GM18868 (cell line): ENCODE measurements around the gene MYCBP2.
"Not testable (repeated sequence)": the region's sequence is repeated elsewhere in the genome, so short reads cannot be mapped to it uniquely, and the experiment has no call there.

Source experiments
- ATAC-seq: cut with Tn5 transposase; IDR thresholded peaks from one replicate; pipeline ENCODE4 v1.9.1; 2021; ENCODE audit warnings: mild to moderate bottlenecking, moderate library complexity; ENCODE audit not compliant: unreplicated experiment

Gene MYCBP2

DNA sequence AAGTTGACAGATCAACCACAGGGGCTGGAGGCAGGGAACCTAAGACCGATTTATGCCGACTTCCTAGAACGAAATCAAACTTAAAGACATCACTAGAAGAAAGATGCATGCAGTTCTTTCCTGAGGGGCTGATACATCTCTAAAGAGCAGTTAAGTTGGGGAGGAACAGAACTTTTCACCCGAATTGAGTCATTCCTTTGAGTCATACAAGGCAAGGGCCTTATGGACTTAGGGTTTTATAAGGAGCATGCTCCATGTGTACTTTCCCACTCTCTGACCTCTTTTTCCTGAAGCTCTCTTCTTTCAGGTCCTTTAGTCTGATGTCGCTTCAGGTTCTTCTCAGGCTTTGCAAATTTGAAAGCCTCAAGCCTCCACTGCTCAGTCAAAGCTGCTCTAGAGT is 292.0 kb downstream of the MYCBP2 start:
- ATAC-seq, result no peak

DNA sequence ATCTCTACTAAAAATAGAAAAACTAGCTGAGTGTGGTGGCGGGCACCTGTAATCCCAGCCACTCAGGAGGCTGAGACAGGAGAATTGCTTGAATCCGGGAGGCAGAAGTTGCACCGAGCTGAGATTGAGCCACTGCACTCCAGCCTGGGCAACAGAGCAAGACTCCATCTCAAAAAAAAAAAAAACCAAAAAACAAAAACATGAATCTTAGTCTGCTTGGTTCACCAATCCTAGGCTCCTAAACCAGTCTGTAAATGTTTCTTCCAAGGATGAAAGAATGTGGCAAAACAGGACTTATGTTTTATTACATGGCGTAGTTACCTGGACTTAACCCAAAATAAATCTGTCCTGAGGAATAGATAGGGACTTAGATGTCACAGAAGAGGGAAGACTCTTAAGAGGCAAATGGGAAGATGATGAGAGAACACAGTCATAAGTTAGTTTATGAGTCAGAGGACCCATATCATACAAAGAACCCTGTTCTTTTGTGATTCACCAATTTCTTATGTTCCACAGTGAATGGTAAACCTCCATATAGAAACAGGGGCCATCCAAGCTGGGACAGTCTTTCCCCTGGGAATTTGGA is 293.1 kb downstream of the MYCBP2 start:
- ATAC-seq, result no peak

DNA sequence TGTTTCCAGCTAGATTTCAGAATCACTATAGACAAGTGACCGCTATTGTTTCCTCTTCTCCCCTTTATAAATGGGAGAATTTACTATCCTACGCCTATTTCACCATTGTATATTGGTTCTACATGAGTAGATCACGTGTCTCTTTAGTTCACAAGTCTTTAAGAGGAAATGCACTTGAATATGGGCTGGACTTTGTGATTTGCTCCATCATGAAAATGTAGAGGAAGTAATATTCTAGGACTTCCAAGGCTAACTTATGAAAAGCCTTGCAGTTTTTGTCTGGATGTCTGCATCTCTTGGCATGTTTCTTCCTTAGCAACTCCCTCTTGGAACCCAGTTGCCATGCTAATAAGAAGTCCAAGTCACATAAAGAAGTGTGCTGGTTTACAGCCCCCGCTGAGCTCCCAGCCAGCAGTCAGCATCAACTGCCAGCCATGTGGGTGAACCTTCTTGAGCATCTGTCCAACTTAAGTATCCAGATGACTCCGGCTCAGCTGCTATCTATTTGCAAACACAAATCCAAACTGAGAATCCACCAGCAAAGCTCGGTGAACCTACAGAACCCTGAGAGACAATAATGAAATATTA is 295.1 kb downstream of the MYCBP2 start:
- no peak for ATAC-seq

DNA sequence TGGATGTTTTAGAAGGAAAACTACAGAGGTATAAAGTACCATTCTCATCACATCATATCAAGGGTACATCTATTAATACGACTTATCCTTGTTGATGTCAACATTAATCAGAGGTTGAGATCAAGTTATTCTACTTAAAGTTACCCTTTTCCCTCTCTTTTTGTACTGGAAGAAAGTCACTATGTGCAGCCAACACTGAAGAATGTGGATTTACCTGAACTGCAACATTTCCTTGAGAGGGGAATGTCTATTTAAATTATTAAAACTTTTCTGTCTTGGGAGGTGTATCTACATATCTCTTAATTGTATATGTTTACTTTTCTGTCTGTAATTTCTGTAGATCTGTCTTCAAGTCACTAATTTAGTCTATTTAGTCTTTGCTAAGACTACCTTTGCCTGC is 297.5 kb downstream of the MYCBP2 start:
- ATAC-seq, result no peak

DNA sequence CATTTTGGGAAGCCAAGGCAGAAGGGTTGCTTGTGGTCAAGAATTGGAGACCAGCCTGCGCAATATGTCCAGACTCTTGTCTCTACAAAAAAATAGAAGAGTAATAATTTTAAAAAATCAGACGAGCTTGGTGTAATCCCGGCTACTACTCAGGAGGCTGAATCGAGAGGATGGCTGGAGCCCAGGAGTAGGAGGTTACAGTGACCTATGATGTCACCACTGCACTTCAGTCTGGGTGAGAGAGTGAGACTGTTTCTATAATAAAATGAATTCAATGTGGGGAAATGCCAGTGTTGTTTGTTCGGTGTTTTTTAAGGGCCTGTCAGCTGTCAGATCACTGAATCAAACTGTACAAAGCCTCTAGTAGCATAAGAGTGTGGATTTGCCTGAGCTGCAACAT is 298.7 kb downstream of the MYCBP2 start:
- ATAC-seq, result no peak

DNA sequence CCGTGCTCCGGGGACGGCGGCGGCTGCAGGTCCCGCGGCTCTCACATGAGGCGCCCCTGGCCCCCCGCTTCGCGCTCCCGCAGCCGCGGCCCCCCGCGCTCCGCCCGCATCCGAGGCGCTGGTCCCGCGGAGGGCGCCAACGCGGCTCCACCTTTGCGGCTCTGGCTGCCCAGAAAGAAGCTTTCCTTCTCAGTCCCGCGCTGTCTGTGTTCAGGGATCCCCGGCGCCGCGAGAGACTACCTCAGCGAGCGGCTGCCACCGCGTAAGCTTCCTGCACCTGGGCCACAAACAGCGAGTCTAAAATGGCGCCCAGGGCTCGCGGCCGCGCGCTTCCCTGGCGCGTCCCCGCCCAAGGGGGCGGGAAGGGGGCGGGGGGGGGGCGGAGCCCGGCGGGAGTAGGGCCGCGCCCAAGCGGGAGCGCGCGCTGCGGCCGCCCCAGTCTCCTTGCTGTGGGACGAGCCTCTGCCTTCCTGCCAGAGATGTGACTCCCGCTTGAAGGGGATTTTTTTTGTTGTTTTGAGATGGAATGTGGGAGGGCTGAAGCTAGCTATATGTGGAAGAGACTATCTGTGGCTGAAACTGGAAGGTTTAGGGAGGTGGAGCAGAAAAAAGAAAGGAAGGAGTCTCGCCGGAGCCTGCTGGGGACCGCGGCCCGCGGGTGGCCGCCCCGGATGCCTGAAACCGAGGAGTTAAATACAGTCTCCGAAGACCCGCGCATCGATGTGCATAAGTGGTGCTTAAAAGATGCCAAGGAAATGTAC is 299.9 kb downstream of the MYCBP2 start, which contains the start of gene FBXL3:
FBXL3 (minus strand) TSS at position 299 of the 761 bp plus-strand sequence. CDS start 5,299 bp downstream, outside the sequence.
- peak; percentile 59 for ATAC-seq

DNA sequence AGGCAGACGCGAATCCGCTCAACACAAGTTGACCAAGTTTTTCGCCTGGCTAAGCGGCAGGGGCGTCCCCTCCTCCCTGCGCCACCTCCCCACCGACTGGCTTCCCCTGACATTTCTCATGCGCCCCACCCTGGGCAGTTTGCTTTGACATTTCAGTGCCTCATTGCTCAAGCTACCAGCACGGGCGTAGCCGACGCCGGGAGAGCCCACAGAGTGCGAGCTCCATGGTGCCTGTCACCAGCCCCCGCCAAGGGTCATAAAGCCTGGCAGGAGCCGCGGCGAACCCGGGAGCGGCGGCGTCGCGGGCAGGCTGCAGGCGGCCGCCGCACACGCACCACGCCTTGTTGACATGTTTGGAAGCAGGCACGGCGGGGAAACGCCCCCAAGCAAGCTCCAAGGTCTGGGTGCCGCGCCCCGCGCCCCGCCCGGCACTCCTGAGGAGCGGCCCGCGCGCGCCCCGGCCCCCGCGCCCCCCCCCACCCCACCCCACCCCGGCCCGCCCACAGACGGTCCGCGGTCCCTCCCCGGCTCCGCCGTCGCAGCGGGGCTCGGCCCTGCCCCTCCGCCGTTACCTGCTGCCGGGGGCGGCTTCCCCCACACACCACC is 300.5 kb downstream of the MYCBP2 start:
- peak; percentile 57 for ATAC-seq

DNA sequence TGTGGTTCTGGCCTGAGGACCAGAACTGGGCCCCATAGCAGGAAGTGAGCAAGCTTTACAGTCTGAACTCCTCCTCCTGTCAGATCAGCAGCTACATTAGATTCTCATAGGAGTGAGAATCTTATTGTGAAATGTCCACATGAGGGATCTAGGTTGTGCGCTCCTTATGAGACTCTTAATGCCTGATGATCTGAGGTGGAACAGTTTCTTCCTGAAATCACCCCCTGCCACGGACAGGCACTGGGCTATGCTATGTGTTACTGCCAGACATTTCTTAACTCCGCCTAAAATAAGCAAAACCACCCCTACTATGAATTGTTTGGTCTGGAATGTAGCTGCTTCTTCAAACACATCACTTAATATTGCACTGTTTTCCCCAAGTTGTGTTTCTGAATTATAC is 304.6 kb downstream of the MYCBP2 start:
- no peak for ATAC-seq

DNA sequence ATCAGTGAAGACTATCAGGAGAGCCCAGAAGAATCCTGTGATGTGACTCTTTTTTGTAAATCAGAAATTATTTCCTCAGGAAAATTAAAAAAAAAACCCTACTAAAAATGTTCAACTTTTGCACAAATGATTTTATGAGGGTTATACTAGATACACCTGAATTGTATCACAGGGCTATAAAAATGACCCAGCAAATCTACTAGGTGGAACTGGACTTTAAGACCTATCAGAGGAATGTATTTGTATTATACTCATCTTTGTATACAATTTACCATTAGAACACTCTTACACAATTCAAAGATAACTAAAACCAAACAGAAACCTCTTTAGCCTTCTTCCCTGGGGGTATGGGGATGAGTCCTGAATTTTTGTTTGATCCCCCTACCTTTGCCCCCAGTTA is 307.1 kb downstream of the MYCBP2 start:
- no peak for ATAC-seq

DNA sequence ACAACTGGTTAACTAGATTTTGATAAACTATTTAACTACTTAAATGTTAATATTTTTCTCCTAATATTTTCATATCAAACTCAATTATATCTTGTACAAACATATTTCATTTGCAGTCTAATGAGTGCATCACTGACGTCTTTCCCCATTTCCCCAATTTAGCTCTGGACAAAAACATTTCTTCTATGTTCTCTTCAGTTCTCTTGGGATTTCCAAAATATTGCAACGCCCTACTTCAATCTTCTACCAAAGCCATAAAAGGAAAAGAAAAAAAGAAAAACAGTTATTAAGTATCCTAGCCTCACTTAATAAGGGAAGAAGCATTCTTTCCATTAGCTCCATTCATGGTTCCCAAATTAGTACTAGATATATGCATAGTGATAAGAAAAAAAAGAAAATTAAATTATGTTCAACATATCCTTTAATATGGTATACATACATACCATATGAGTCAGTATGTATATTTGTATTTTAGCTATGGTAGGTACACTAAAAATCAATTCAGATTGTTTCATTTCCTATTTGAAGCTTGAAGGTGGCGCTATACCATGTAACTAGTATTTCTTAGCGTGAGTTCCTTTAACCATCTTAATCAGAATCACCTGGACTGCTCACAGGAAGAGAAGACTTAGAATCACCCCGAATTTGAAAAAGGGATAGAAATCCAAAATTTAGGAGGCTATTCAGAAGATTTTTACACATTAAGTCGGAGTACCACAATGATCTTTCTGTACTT is 309.8 kb downstream of the MYCBP2 start:
- ATAC-seq, result no peak

DNA sequence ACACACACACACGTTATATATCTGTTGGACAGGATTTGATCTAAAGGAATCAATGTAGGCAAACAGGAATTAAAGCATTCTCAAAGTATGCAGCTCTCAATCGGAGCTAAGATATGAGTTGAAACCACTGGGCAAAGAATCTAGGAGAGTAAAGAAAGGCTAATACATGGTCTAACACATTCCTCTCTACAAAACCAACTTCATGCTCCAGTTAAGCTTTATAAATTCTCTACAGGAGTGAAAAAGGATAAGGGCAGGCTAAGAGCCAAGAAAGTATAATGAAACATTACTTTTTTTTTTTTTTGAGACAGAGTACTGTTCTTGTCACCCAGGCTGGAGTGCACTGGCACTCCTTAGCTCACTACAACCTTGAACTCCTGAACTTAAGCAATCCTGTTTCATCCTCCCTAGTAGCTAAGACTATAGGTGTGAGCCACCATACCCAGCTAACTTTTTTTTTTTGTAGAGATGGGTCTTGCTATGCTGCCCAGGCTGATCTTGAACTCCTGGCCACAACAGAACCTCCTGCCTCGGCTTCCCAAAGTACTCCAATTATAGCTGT is 310.6 kb downstream of the MYCBP2 start:
- ATAC-seq, result no peak

DNA sequence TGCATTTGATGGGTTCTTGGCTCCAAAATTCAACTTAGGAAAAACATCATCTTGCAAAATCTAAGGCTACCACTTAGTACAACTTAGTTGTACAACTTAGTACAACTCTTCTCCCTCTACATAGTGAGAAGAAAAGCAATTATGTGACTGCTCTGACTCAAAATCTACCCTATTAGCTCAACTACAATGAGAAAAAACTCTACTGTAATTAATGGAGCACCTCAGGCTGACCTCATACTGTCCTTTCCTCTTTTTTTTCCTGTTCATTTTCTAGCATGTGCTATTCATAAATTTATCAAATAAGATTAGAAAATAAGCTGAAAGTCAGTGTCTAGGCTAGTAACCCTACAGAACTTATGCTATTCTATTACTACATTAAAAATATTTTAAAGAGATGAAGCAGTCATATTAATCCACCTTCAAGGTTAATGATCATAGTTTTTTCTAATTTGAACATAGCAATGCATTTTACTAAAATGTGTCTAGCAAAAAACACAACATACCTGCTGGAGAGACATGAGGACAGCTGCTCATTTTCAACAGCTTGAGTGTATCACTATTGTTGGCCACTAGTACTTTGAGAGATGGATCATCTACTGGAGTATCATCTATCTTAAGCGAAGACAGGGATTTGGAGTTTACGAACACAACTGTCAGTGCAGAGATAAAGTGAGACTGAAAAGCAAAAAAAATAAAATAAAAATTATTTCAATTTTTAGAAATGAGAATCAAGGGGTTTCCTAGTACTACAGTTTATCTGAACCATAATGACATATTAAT is 311.8 kb downstream of the MYCBP2 start:
- no peak for ATAC-seq

DNA sequence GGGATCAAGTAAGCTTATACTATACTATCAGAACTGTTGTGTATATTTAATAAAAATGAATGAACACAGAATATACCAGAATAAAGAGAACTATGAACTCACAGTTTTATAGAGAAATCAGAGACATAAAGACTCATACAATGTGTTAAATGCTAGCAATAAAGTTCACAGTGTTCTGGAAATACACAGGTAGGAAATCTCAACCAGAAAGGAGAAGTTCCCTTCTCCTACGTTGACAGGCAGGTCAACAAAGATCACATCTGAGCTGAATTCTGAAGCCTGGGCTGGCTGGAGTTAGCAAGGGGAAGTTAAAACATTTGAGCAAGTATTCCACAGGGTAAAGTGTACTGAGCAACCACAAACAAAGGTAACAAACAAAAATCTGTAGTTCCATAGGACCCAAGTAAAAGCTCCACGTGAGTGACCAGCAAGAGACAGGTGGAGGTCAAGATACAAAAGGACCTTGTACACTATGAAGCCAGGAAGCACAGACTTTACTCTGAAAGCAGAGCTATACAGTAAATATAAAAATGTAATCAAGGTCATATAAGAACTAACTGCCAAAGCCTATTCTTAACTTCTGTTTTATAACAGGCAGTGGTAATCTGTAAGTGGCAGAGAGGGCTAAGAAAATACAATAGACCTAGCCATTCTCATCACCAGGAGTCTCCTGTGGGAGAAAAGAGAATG is 312.9 kb downstream of the MYCBP2 start:
- ATAC-seq, result no peak

DNA sequence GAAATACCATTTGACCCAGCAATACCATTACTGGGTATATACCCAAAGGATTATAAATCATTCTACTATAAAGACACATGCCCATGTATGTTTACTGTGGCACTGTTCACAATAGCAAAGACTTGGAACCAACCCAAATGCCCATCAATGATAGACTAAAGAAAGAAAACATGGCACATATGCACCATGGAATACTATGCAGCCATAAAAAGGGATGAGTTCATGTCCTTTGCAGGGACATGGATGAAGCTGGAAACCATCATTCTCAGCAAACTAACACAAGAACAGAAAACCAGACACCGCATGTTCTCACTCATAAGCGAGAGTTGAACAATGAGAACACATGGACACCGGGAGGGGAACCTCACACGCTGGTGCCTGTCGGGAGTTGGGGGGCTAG is 317.2 kb downstream of the MYCBP2 start:
- not testable (repeated sequence) for ATAC-seq

DNA sequence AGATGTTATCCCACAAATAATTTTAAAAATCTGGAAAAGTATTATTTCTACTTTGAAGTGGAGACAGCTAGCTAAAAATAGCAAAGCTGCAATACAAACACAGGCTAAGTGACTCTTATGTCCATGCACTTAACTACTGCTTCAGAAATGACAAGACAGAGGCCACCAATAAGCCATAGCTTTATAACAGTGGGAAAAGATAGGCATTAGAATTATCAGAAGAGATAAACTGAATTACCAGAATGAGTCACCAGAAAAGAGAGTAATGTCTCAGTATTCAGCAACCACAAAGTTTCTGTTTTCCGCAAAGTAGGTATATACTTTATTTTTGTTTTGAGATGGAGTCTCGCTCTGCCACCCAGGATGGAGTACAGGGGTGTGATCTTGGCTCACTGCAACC is 317.9 kb downstream of the MYCBP2 start:
- ATAC-seq, result peak; percentile 54

DNA sequence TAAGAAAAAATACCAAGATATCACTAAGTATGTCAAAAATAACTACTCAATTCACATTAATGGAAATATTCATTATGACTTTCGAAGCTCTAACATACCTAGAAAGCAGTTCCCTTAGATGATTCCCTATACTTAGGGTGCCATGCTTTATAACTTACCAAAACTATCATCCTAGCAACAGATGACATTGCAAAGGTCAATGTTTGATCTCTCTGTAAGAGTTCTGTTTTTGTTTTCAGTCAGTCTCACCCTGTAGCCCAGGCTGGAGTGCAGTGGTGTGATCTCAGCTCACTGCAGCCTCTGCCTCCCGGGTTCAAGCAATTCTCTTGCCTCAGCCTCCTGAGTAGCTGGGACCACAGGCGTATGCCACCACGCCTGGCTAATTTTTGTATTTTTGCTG is 318.6 kb downstream of the MYCBP2 start:
- peak; percentile 57 for ATAC-seq

DNA sequence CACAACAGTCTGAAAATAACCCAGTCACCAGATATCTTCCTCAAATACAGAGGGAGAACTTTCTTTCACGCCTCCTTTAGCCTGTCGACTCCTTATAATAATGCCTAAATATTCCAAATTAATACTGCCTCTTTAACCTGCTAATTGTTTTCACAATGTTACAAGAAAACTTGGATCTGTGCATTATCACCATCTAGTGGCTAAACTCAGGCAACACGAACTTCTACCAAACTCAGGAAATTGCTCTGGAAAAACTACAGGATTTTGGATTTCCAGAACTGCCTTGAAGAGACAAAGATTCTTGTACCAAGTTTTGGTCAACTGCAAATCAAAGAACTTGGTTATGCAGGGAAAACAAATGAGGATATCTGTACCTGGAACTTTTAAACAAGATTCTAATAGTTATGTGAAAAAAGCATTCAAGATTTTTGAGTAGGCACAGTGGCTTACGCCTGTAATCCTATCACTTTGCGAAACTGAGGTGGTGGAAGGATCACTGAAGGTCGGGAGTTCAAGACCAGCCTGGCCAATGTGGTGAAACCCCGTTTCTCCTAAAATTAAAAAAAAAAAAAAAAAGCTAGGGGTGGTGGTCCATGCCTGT is 324.2 kb downstream of the MYCBP2 start:
- no peak for ATAC-seq

DNA sequence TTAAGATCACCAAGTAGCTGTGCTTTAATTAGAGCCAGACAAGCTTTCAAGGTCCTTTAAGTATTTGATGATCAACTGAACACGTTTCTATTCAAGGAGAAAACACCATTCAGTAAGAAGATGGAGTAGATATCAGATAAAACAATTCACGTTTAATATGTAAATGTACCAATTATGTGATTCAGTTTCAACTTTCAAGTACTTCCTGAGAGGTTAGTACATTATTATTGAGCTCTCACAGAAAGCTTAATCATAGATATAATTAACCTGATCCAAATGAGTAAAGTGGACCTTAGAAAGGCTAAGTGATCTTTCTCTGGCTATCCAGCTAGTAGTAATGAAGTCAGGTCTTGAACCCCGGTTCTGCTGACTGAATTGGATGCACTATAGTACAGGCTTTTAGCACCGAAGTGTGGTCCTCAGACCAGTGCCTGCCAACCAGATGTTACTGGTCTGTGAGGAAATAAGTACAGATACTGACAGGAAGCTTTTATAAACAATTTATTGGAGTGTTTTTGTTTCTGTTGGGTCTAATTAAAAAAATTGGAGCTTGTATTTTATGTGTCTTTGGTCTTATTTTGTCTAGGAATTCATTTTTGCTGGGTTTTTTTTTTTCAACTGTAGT is 324.8 kb downstream of the MYCBP2 start:
- ATAC-seq, result no peak

DNA sequence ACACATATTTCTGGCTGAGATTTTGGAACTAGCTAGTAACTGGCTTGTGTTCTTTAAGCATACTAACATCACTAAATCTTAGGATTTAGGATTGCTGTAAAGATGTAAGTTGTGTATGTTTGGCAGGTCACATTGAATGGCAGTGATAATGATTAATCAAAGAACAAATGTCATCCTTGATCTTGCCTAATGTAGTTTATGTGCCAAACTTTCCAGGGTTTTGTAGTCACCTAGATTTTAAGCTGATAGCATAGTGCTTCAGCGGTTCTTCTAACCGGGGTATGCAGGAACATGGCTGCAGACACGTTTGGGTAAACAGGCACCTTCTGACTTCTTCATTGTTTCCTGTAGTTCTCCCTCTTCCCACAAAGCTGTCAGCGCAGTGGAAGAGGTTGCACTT is 325.4 kb downstream of the MYCBP2 start:
- ATAC-seq, result no peak
